ENCODE results near the gene WASHC3.

Gene WASHC3

GRCh38 chr12:101968770-101969169 is 93.0 kb downstream of the WASHC3 start:
- DNase-seq (ENCODE audit: low spot score), result no peak

GRCh38 chr12:101967506-101967905 is 94.3 kb downstream of the WASHC3 start:
- DNase-seq (ENCODE audit: low spot score), result no peak

GRCh38 chr12:101966496-101966895 is 95.3 kb downstream of the WASHC3 start:
- no peak for DNase-seq (ENCODE audit: low spot score)

GRCh38 chr12:101963697-101964096 is 98.1 kb downstream of the WASHC3 start:
- DNase-seq (ENCODE audit: low spot score), result no peak
